Activated naive CD4-positive, alpha-beta T cell (primary cell): ENCODE measurements around the gene STN1.

Experiments
- DNase-seq, 4 experiments: peaks; one replicate each; lab custom pipeline; 2025; lab: John Stamatoyannopoulos, UW

STN1 gene, protein sequence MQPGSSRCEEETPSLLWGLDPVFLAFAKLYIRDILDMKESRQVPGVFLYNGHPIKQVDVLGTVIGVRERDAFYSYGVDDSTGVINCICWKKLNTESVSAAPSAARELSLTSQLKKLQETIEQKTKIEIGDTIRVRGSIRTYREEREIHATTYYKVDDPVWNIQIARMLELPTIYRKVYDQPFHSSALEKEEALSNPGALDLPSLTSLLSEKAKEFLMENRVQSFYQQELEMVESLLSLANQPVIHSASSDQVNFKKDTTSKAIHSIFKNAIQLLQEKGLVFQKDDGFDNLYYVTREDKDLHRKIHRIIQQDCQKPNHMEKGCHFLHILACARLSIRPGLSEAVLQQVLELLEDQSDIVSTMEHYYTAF

DNA sequence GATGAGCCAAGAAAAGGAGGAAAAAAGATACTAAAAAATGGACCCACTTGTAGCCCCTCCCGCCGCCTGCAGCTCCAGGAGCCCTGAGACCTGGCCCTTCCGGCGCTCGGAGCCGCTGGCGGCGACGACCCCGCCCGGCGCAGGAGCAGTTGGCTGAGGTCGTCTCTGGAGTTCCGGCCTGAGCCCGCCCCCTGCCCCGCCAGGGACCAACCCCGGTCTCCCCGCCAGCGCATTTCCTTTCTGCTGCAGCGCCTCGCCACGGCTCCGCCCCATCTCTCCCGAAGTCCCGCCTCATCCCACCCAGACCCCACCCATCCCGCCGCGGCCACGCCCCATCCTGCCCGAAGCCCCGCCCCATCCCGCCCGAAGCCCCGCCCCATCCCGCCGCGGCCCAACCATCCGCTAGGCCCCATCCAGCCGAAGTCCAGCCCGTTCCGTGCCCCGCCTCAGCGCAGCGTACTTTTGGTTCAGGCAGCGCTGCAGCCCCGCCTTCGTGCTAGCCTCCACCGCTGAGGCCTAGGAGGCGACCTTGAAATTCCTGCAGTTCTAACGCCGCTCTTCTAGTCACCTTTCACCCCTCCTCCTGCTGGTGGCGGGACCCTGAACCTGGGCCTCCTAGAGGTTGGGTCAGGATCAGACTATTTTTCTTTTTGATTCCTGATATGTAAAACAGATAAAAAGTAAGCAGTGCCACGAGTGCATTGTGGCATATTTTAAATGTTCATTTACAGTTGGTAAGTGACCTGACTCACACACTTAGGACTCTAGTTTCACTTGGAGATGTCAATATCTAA, at the start of gene STN1:
Gene STN1, minus strand, starts transcription at position 132 of the 794 bp plus-strand sequence. CDS start 590 bp downstream, outside the sequence.
- DNase-seq, result peak; percentile 91 to 93 (median 92)

DNA sequence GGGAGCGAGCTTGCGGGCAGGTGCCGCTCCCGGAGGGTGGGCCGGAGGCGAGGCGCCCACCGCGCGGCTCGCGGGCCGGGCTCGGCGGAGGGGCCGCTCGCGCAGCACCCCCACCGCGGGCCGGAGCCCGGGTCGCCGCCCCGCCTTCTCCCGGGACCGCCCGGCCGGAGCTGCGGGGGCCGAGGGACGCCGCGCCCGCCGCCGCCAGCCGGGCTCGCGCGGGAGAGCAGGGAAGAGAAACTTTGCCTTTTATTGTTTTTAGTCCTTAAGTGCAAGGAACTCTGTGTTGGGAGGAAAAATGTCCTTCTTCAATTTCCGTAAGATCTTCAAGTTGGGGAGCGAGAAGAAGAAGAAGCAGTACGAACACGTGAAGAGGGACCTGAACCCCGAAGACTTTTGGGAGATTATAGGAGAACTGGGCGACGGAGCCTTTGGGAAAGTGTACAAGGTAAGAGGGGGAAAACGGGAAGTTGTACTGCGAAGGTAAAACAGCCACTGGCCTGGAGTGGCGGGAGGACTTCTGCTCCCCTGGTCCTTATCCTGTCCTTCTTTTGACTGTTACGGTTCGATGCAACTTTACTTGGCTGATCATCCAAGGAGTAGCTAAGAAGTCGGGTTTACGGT, 49.6 kb upstream of the STN1 start:
- no peak for DNase-seq

DNA sequence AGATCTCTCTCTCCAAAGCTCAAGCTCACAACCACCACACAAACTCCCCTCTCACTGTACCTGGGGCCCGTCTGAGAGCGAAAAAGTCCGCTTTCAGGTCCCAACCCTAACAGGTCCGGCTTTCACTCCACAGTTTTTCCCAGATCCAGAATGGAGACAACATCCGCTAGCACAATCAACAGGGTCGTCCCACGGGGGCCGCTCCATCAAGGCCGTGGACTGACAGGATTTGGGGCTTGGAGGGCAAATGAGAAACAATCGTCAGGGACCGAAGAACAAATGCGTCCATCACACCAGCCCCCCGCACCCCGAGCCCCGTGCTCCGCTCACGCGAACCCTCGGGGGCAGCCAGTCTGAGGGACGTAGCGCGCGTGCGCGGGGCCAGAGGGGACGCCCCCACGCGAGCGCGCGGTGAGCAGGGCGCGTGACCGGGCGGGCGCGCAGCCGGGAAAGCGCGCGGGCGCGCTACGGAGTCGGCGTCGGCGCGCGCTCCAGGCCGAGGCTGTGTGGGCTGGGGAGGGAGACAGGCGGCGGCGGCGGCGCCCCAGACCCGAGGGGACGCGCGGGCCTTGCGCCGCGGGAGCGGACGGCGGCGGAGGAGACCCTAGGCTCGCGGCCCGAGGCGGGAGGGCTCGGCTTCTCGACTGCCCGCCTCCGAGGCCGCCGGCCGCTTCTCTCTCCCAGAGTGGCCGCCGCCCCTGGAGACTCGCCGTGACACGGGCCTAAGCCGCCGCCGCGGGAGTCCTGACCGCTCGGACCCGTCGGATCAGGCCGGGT, 48.9 kb upstream of the STN1 start, which contains the start of gene SLK:
Gene SLK, plus strand, starts transcription at position 470 of the 777 bp plus-strand sequence. CDS start 606 bp downstream, outside the sequence.
- DNase-seq, result peak; percentile 50 to 77 (median 62)

DNA sequence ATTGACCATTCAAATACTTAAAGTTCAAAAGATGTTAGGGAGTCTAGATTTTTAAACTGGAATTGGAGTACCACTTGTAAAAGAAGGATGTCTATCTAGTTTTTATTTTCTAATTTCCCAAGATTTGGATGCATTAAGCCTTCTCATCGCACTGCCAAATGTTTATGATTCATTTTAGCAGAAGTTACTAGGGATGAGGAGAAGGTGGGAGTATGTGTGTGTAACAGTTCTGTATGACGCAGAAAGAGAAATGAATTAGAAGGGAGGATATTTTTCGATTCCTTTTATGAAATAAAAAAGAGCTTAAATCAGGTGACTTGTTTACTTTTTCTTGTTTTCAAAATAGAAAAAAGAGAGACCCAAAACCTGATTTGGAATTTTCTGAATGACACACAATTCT, 42.1 kb upstream of the STN1 start:
- no peak for DNase-seq

DNA sequence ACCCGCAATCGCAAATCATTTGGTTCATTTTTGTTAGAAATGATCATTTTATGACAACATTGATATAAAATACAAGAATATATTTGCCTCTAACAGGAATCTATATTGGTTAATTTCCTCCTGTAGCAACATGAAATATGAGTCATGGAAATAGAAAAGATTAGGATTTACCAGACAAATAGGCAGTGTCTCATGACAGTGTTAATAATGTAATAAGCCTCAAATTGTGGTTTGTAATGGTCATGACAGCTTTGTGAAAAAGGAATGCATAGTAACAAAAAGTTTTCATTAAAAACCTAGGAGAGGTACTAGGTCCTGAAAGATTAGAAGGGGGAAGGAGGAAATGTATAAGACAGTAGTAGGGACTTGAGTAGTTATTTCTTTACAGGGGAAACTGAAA, 41.0 kb upstream of the STN1 start:
- no peak for DNase-seq

DNA sequence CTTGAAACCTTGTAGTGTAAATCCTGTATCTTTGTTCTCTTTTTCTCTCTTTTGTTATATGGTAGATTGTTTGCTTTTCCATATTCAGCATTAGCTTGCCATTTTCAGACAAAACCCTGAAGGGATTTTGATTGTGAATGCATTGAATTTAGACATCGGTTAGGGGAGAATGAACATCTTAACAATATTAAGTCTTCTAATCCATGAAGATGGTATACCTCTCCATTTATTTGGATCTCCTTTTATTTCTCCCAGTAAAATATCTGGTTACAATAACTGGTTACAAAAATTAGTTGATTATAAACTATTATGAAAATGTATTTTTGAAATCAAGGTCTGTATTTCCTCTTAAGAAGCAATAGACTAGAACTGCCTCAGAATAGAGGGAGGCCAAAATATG, 36.6 kb upstream of the STN1 start:
- no peak for DNase-seq

DNA sequence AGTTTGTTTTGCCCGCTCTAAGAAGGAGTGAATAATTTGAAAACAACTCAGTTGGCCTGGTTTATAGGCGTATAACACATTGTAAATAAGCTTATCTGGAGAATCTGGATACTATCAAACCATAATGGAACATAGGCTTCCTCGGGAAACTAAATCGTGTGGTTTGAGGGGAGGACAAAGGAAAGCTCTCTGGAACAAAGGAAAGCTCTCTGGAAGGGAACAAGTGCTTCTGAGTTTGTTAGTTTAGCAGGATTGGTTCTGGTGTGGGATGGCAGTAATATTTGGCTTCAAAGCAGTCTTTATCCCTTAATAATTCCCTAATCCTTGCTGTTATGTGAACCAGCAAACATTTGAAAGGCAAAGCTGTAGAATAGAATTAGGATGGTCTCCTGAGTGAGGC, 34.0 kb upstream of the STN1 start:
- DNase-seq, result no peak

DNA sequence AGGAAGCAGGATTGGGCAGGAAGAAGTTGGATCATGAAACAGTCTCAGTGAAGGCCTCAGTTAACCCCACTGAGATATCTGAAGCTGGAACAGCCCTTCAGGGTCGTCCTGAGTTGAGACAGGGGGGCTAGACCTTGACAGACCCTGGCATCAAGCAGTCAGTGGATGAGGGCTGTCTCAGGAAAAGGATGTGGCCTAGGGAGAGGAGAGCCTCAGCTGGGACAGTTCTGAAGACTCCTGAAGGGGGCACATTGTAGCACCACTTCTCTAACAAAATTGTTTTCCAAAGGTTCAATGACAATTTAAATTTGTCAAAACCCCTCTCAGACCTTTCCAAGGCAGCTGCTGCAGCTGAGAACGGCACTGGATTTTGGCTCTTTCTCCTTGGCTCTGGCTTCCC, 33.2 kb upstream of the STN1 start:
- DNase-seq, result no peak

DNA sequence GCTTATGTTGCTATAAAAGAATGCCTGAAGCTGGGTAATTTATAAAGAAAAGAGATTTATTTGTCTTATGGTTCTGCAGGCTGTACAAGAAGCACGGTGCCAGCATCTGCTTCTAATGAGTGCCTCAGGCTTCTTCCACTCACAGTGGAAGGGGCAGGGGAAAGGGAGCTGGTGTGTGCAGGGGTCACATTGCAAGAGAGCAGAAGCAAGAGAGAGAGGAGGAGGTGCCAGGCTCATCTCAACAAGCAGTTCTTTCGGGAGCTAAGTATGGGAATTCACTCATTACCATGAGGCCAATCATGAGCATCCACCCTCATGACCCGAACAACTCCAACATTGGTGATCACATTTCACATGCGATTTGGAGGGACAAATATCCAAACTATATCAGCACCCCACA, 31.7 kb upstream of the STN1 start:
- DNase-seq, result no peak

DNA sequence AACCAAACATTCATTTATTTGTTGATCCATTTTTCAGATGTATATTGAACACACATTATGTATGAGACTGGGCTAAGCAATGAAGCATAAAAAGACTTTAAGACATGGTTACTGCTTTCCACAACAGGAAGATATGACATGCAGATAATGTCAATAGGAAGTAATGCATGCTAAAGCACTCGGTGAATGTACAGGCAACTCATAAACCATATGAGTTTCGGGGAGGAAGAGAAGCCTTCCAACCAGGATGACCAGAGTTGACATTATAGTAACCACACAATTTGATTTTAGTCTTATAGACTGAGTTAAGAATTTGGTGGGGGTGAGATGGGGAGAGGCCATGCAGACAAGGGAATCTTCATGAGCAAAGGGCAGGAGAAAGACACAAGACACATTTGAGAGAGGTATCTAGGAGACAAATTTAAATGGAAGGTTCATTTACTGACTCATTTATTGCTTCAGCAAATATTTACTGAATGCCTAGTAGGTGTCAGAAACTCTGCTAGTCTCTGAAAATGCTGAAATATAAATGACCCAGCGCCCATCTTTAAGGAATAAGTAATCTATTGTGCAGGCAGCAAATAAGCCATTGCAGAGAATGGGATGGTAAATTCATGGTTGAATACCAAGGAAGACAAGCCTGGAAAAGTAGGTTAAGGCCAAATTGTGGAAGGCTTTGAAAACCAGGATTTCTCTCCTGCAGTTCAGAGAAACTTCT, 30.0 kb upstream of the STN1 start:
- DNase-seq, result no peak

DNA sequence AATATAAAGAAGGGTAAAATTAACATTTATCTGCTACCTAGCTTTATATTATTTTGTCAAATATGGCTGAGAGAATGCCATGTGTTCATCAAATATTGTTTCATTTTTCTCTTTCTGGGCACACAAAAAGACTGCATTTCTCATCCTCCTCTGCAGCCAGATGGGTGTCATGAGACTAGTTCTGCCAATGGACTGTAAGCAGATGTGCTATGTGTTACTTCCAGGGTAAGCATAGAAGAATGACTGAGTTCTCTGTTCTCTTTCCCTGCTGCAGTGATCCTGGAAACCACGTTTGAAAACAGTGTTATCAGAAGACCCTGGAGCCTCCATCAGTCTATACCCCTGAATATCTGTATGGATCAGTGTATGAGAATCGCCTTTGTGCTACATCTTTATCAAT, 24.9 kb upstream of the STN1 start:
- DNase-seq, result no peak

DNA sequence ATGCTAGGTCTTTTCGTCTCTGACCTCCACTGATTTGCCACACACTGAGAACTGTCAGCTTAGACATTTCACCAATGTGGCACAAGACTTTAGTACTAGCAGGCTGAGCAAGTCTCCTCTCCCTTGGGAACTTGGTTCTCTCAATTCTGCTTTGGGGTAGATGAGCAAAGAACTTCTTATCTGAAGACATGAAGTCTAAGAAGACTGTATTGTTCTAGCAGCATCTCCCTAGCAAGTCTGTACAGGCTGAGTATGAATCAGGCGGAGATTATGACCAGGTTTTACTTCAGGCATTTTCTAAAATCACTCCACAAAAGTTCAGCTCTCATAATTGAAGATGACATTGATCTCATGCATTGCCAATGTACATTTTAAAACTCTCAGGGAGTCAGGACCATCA, 23.8 kb upstream of the STN1 start:
- no peak for DNase-seq

DNA sequence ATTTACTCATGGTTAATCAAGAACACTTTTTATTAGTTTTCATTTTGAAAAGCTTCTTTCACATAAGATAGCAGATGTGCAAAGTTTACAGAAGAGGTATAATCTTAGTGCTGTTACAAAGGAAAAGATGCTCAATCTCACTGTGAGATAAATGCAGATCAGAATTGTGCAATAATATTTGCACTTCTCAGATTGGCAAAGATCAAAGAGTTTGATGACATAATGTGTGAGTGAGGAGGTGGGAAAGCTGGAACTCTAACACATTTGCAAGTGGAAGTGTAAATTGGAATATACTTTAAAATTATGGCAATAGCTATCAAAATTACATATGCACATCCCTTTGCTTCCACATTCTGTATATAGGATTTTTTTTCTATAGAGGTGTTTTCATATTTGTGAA, 21.5 kb upstream of the STN1 start:
- DNase-seq, result no peak

DNA sequence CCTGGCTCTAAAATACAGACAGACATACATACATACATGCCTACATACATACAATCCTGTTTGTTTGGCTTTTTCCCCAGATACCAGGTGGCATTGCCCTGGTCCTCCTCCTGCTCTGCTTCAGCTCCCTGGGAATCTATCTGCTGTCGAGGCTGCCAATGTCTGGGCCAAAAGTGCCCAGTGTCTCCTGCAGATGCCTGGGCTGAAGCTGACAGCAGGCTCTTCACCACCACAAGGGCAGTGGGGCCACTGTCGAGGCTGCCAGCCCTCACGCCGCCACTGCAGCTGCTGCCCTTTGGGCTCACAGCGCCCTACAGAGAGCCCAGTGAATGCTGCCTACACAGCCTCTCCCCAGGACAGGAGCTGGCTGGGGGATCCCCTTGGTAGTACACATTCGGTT, 18.0 kb upstream of the STN1 start:
- no peak for DNase-seq

DNA sequence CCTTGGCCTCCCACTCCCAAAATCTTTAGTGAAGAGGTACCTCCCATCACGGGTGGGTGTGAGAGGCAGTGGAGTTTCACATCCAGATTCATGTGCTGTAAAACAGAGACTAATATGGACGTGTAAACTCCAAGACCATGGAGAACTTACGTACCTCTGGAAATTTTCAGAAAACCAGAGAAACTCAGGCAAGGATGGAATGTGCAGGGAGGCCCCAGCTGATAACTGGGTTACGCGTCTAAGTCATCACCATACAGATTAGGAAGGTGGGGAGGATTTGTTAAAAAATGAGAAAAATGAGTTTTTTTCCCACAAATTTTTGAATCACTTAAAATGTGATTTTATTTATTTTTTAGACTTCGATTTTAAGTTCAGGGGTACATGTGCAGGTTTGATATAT, 16.3 kb upstream of the STN1 start:
- no peak for DNase-seq

DNA sequence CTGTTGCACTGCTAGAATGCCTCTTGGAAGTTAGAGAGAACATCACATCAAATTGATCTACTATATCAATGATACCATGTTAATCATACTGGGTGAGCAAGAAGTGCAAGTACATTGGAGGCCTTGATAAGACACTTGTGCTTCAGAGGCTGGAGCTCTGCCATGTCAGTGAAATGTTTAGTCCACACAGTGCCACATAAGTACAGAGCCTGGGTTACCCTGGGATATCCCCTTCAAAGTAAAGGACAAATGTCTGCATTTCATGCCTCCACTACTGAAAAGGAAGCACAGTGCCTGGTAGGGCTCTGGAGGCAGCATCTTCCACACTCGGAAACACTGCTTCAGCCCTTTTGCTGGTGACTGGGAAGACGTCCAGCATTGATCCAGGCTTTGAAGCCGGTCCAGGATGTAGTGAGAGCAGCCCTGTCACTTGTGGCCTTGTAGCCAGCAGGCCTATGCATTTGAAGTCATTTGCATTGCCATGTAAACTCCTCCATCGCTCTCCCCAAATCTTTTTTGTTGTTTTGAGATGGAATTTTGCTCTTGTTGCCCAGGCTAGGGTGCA, 15.7 kb upstream of the STN1 start:
- DNase-seq, result no peak

DNA sequence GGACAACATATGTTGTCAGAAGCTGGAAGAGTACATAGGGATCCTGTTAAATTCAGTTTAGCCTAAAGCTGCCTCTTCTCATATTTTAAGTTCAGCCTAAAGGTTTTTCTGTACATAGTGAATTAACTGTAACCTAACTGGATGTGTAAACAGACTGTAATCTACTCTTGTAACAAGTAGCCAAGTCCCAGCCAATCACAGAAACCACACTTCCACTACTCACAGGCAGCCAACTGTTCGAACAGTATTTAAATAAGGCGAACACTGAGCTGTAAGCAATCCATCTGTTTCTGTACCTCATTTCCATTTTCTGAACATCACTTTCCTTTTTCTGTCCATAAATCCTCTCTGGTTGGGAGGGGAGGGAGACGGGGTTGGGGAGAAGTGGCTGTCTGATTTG, 15.0 kb upstream of the STN1 start:
- no peak for DNase-seq

DNA sequence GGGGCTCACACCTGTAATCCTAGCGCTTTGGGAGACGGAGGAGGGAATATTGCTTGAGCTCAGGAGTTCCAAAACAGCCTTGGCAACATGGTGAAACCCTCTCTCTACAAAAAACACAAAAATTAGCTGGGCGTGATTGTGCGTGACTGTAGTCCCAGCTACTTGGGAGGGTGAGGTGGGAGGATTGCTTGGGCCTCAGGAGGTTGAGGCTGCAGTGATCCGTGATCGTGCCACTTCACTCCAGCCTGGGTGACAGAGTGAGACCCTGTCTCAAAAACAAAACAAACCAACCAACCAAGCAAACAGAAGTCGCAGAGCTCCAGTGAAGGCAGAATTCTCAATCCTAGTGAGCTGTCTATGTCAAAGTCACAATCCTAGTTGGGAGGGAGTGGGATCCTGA, 14.3 kb upstream of the STN1 start:
- DNase-seq, result no peak

DNA sequence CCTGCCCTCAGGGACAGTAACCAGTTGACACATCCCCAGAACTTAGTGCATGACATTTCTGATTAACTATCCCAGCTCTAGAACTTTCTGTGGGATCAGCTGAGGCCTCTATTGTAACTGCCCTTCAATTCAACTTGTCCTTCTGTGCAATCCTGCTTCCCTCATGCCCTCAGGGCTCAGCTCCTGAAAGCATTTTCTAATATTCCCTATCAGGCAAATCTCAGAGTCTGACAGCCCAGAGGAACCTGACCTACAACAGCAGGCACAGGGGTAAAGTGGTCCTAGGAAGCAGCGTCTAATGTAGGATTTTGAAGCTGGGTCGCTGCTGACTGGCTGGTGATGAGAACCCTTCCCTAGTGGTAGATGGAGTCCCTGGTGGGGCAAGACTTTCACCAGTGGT, 13.6 kb upstream of the STN1 start:
- DNase-seq, result no peak

DNA sequence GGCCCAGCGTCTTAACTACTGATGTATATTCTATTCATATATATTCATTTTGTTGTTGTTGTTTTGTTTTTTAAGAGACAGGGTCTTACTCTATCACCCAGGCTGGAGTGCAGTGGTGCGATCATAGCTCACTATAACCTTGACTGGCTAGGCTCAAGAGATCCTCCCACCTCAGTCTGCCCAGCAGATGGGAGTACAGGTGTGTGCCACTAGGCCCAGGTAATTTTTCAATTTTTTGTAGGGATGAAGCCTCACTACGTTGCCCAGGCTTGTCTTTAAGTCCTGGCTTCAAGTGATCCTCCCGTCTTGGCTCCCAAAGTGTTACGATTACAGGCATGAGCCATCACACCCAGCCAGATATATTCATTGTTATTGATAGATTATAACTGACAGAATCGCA, 12.9 kb upstream of the STN1 start:
- no peak for DNase-seq

DNA sequence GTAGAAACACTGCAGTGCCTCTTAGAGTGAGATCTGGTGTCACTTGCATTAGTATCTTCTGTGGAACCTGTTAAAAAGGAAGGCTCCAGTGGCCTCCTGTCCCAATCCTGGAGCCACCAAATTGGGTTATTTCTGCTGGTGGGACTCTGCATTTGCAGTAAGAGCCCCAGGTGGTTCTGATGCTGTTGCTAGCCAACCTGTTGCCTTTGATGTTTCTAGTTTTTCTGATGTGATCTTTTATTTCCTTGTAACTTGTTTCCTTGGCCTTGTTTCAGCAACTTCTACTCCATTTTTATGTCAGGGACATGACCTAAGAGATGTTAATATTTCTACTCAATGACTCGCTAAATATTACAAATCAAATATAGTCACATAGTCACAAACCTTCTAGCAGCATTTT, 12.5 kb upstream of the STN1 start:
- DNase-seq, result no peak
